ES-I3 (cell line): ENCODE measurements around the gene TATDN3.

Experiments used
- H3K36me3 ChIP-seq: 2 replicates; pipeline ENCODE4 v1.6.1; 2013; ENCODE audit warnings: mild to moderate bottlenecking, low read length, control low read depth, moderate library complexity; ENCODE audit not compliant: insufficient read depth
- H3K4me1 ChIP-seq: 2 replicates; pipeline ENCODE4 v1.6.1; 2013; ENCODE audit warnings: mild to moderate bottlenecking, control low read depth, low read length; ENCODE audit not compliant: insufficient read depth
- H3K9ac ChIP-seq: 2 replicates; pipeline ENCODE4 v1.6.1; 2013; ENCODE audit warnings: low read depth, mild to moderate bottlenecking, low read length, moderate library complexity
- H3K9me3 ChIP-seq: 2 replicates; pipeline ENCODE4 v1.6.1; 2013; ENCODE audit warnings: mild to moderate bottlenecking, low read length, moderate library complexity; ENCODE audit not compliant: control insufficient read depth, insufficient read depth

TATDN3 gene

DNA sequence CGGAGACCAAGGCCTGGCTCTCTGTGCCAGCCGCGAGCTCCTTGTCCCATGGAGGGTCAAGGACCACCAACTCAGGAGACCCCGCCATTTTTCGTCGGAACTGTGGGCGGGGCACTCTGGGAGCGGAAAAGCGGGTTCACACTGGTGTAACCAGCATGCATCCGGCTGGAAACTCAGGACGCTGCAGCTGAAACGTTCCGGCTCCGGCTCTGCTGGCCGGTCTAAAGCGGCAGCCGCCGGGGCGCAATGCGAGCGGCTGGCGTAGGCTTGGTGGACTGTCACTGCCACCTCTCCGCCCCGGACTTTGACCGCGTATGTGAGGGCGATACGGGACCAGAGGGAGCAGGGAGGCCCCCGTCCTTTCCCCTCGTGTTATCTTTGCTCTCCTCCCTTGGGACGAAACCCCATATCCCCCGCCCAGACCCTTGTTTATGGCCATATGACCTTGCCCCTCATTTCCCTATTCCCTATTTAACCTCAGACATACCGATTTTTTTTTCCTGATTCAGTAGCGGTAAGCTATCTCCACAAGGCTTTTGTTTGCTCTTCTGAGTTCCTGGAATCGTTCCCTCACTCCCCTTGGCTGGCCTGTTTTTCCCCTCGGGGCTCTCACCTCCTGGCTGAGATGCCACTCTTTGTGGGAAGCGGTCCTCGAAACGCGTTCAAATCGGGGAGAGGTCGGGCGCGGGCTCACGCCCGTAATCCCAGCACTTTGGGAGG lies at the start of gene TATDN3, which contains the start of gene NSL1:
Gene TATDN3 (plus strand): TSS at position 219 of the 720 bp plus-strand sequence. CDS start 28 bp downstream, at position 247.
Gene NSL1 (minus strand): TSS at position 102 of the 720 bp plus-strand sequence. CDS start 14 bp downstream, at position 88.
- H3K9me3 ChIP-seq: no peaks in the 10 kb centered on the region
- peak within 1 kb of the TSS; percentile 75 for H3K9ac ChIP-seq
- H3K4me1 ChIP-seq: no peaks in the 10 kb centered on the region
- H3K36me3 ChIP-seq: peaks cover 3% of the 10 kb centered on the region; the same call in 1 of the 2 replicates

GRCh38 chr1:212743901-212744475 lies 47.7 kb upstream of the TATDN3 start:
- Histone ChIP-seq H3K4me1 (no peaks in the 10 kb centered on the region), H3K9ac (no peak overlapping the region), H3K9me3 (peaks cover 8% of the 10 kb centered on the region), H3K36me3 (peaks cover 7% of the 10 kb centered on the region)

GRCh38 chr1:212745303-212745702 lies 46.4 kb upstream of the TATDN3 start:
- Histone ChIP-seq H3K36me3 (peaks cover 4% of the 10 kb centered on the region; the same call in 1 of the 2 replicates), H3K9ac (no peak overlapping the region), H3K4me1 (peaks cover 4% of the 10 kb centered on the region; the same call in 1 of the 2 replicates), H3K9me3 (peaks cover 8% of the 10 kb centered on the region)

DNA sequence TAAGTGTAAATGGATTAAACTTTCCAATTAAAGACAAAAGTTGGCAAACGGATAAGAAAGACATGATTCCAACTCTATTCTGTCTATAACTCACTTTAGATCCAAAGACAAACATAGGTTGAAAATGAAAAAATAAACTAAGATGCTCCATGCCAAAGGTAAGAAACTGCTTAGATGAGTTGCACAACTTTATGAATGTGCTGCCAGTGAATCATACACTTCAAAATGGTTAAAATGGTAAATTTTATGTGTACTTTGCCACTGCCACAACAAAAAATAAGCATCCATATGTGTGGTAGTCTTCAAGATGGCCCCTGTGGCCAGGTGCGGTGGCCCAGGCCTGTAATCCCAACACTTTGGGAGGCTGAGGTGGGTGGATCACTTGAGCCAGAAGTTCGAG lies 45.1 kb upstream of the TATDN3 start:
- Histone ChIP-seq H3K4me1 (peaks cover 6% of the 10 kb centered on the region; the same call in 1 of the 2 replicates), H3K9ac (no peak overlapping the region)

GRCh38 chr1:212749821-212750535 lies 41.7 kb upstream of the TATDN3 start:
- no peaks in the 10 kb centered on the region for H3K36me3 ChIP-seq
- no peaks in the 10 kb centered on the region for H3K9me3 ChIP-seq
- H3K9ac ChIP-seq: no peak overlapping the region
- peaks cover 22% of the 10 kb centered on the region for H3K4me1 ChIP-seq

More for the DNA sequence above, 45.1 kb upstream of the TATDN3 start:
- Histone ChIP-seq H3K9me3 (peaks cover 5% of the 10 kb centered on the region), H3K36me3 (no peaks in the 10 kb centered on the region)

DNA sequence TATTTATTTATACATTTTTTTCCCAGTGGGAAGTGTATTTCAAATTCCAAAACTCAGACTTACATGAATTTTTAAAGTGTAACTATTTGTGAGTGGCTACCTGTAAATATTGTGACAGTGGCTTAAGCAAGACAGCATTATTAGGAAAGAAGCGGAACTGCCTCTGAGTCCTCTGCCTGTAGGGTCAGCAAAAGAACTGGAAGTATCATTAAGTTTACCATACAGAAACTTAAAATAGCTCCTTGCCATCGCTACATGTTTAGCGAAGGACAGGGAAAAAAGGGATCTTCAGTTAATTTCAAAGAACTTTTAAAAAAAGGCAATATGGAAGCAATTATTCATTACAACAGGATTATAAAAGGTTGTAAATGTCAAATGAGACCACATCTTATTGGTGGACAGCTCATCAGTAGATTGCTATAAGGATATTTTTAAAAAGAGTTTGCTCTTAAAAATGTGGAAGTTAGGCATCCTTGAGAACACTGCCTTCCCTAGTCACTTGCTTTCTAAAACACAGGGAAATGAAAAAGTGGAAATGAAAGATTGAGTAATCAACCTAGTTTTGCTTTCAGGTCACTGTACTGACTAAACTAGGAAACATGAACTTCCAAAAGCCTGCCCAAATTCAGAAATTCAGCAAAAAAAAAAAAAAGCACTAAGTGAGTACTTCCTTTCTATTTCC lies 39.3 kb upstream of the TATDN3 start:
- Histone ChIP-seq H3K9me3 (no peaks in the 10 kb centered on the region), H3K4me1 (peaks cover 23% of the 10 kb centered on the region), H3K9ac (no peak overlapping the region), H3K36me3 (no peaks in the 10 kb centered on the region)

GRCh38 chr1:212752934-212753497 lies 38.7 kb upstream of the TATDN3 start:
- Histone ChIP-seq H3K36me3 (no peaks in the 10 kb centered on the region), H3K9ac (no peak overlapping the region), H3K9me3 (no peaks in the 10 kb centered on the region), H3K4me1 (peaks cover 23% of the 10 kb centered on the region)

GRCh38 chr1:212753749-212754148 lies 37.9 kb upstream of the TATDN3 start:
- Histone ChIP-seq H3K9ac (no peak overlapping the region), H3K4me1 (peaks cover 23% of the 10 kb centered on the region)

DNA sequence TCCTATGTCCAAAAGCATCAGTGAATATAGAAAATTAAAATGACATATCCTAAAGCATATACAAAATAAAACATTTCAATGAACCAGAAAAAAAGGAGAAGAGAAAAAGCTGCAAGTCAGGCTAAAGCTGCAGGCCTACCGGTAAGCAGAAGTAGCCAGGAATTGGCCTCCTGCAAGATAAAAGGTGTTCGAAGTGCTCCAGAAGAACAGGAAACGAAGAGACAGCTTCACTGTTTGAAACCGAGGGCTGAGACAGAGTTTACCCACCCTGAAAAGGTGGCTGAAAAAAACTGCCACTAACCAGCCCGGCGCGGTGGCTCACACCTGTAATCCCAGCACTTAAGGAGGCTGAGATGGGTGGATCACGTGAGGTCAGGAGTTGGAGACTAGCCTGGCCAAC lies 37.5 kb upstream of the TATDN3 start:
- Histone ChIP-seq H3K36me3 (no peaks in the 10 kb centered on the region), H3K9ac (no peak overlapping the region), H3K9me3 (no peaks in the 10 kb centered on the region), H3K4me1 (peaks cover 23% of the 10 kb centered on the region)

More at GRCh38 chr1:212753749-212754148, 37.9 kb upstream of the TATDN3 start:
- H3K36me3 ChIP-seq: no peaks in the 10 kb centered on the region
- H3K9me3 ChIP-seq: no peaks in the 10 kb centered on the region

- Histone ChIP-seq H3K9ac (no peak overlapping the region), H3K36me3 (no peaks in the 10 kb centered on the region), H3K4me1 (peaks cover 23% of the 10 kb centered on the region), H3K9me3 (no peaks in the 10 kb centered on the region)
Measured at GRCh38 chr1:212754680-212755079, 37.0 kb upstream of the TATDN3 start.

DNA sequence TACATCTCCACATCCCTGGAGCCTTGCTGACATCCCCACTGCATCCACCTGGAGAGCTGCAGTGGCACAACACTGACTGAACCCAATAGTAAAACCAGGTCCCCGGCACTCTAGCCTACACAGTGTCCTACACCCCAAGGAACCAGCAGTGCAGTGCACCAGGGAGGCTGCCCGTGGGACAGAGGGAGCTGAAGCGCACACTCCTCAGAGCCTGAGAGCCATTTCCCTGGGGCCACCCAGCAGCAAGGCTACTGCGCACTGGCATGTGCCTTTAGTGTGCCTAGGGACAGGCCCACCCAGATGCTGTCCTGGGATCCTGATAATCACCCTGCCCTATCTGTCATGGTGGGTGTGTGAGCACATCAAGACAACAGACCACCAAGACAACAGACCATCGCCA lies 32.0 kb upstream of the TATDN3 start:
- Histone ChIP-seq H3K36me3 (no peaks in the 10 kb centered on the region), H3K9me3 (no peaks in the 10 kb centered on the region), H3K4me1 (peaks cover 3% of the 10 kb centered on the region; the same call in 1 of the 2 replicates), H3K9ac (no peak overlapping the region)

DNA sequence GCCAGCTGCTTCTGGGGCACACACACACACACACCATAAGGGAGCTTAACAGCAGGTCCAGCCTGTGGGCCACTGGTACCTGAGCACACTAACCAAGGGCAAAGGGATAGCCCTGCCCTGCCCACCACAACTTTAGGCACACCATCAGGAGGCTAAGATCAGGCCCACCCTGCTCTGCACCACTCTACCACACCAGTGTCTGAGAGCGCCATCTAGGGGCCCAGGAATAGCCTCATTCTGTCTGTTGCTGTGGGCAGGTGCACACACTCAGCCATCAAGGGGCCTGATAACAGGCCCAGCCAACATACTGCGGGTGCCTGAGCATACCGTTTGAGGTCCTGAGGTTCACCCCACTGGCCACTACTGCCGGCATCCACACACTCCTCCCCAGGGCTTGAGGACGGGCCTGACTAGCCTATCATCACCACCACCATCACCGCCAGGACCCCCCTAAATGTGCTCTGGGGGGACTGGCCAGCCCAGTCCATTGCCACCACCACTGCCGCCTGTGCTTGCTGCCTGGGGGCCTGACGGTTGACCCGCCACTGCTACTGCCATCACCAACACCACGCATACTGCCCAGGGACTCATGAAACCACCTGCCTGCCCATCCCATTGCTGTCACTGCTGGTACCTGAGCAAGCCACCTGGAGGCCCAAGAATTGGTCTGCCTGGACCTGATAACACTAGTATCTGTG lies 31.4 kb upstream of the TATDN3 start:
- H3K9ac ChIP-seq: no peak overlapping the region
- H3K9me3 ChIP-seq: no peaks in the 10 kb centered on the region
- no peaks in the 10 kb centered on the region for H3K36me3 ChIP-seq
- H3K4me1 ChIP-seq: no peaks in the 10 kb centered on the region; the same call in 1 of the 2 replicates

GRCh38 chr1:212762234-212762633 lies 29.5 kb upstream of the TATDN3 start:
- Histone ChIP-seq H3K9me3 (no peaks in the 10 kb centered on the region), H3K9ac (no peak overlapping the region), H3K4me1 (no peaks in the 10 kb centered on the region; the same call in 1 of the 2 replicates), H3K36me3 (no peaks in the 10 kb centered on the region; the same call in 1 of the 2 replicates)
